Endothelial cell of umbilical vein (primary cell): Measurements from ENCODE around the gene GRIK1. TPM values are rescaled to one million over a fixed set of nuclear protein-coding genes. Genes with fewer than 3 reads are reported as not detected.

ENCODE experiments used
- BruUV-seq: library from RNA; stranded (reverse); fragments of 400-500 nt; replicated peaks from 2 replicates; lab custom pipeline; 2021; lab: Mats Ljungman, UMichigan
- CTCF ChIA-PET: fragments of 300-600, 350-600 bp; sonication (Branson Sonifier 250); formaldehyde crosslinking; loops from one replicate; lab custom pipeline; 2021; ENCODE audit warnings: antibody characterized with exemption, inconsistent platforms; lab: Charles Lee
- POLR2A ChIA-PET: fragments of 300-600, 350-600 bp; sonication (Branson Sonifier 250); formaldehyde crosslinking; loops from one replicate; lab custom pipeline; 2021; ENCODE audit warnings: antibody characterized with exemption, inconsistent platforms; lab: Charles Lee
- DNase-seq: peaks from one replicate; pipeline ENCODE4 v3.0.0-alpha.2; 2011; ENCODE audit warnings: low read depth, low spot score
- FAIRE-seq: peaks from 2 replicates; lab custom pipeline; 2011; peaks lifted over from hg19 to GRCh38; lab: Jason Lieb, UNC
- H2AFZ ChIP-seq: 2 replicates; pipeline ENCODE4 v1.6.0; 2012; ENCODE audit warnings: low read depth, low read length, control low read depth, inconsistent platforms
- H3K27ac ChIP-seq: 2 replicates; pipeline ENCODE4 v1.5.1; 2011; ENCODE audit warnings: low read depth, mild to moderate bottlenecking, control low read depth, low read length, moderate library complexity; ENCODE audit not compliant: insufficient read depth
- H3K27me3 ChIP-seq, 2 experiments: 2 replicates each; pipeline versions ENCODE4 v1.6.0 to v1.6.1; 2011; ENCODE audit warnings: low read length in 2 of 2, mixed read lengths in 1 of 2; ENCODE audit not compliant: control insufficient read depth in 2 of 2, insufficient read depth in 2 of 2
- H3K36me3 ChIP-seq, 2 experiments: 2 replicates in 1 of 2; 3 replicates in 1 of 2; pipeline ENCODE4 v1.5.1; 2011; ENCODE audit warnings: low read length in 2 of 2, mild to moderate bottlenecking in 1 of 2, moderate library complexity in 1 of 2; ENCODE audit not compliant: control insufficient read depth in 2 of 2, insufficient read depth in 2 of 2; ENCODE audit errors: extremely low read depth in 1 of 2
- H3K4me1 ChIP-seq: 3 replicates; pipeline ENCODE4 v1.5.1; 2011; ENCODE audit warnings: mild to moderate bottlenecking, low read length; ENCODE audit not compliant: control insufficient read depth, insufficient read depth; ENCODE audit errors: extremely low read depth
- H3K4me2 ChIP-seq: 2 replicates; pipeline ENCODE4 v1.6.1; 2011; ENCODE audit warnings: low read length, control low read depth, mixed read lengths; ENCODE audit not compliant: insufficient read depth
- H3K4me3 ChIP-seq, 3 experiments: fragments of 200-600 bp in 1 of 3; sonication (generic), shearing (Covaris generic) in 1 of 3; replicated peaks in 1 of 3; 2 replicates each; pipeline ENCODE4 v1.5.1; 2011 to 2016; ENCODE audit warnings: control low read depth in 3 of 3, low read length in 3 of 3, mild to moderate bottlenecking in 2 of 3, inconsistent platforms in 1 of 3, low read depth in 1 of 3, moderate library complexity in 1 of 3; ENCODE audit not compliant: insufficient read depth in 1 of 3
- H3K79me2 ChIP-seq: 2 replicates; pipeline ENCODE4 v1.6.0; 2012; ENCODE audit warnings: low read length, inconsistent platforms; ENCODE audit not compliant: control insufficient read depth, insufficient read depth
- H3K9ac ChIP-seq: replicated peaks from 2 replicates; pipeline ENCODE3; 2011; ENCODE audit warnings: low read length, control low read depth; ENCODE audit not compliant: insufficient read depth; ENCODE audit errors: extremely low read depth
- H3K9me1 ChIP-seq: replicated peaks from 3 replicates; pipeline ENCODE4 v1.6.0; 2011; ENCODE audit warnings: mild to moderate bottlenecking, low read length; ENCODE audit not compliant: control insufficient read depth, insufficient read depth; ENCODE audit errors: extremely low read depth
- H3K9me3 ChIP-seq: replicated peaks from 2 replicates; pipeline ENCODE4 v1.5.1; 2012; ENCODE audit warnings: low read length, inconsistent platforms; ENCODE audit not compliant: control insufficient read depth, insufficient read depth
- H4K20me1 ChIP-seq: replicated peaks from 2 replicates; pipeline ENCODE3; 2011; ENCODE audit warnings: mild to moderate bottlenecking, low read length; ENCODE audit not compliant: control insufficient read depth, insufficient read depth; ENCODE audit errors: extremely low read depth
- EZH2 ChIP-seq: IDR thresholded peaks from 2 replicates; pipeline ENCODE4 v1.6.1; 2012; ENCODE audit warnings: borderline replicate concordance, low read depth, mild to moderate bottlenecking, moderate library complexity, low read length, inconsistent platforms; ENCODE audit not compliant: severe bottlenecking
- FOS ChIP-seq: IDR thresholded peaks from 2 replicates; pipeline ENCODE4 v1.6.1; 2011; ENCODE audit warnings: mild to moderate bottlenecking, low read length, moderate library complexity, borderline replicate concordance; ENCODE audit not compliant: insufficient read depth
- GATA2 ChIP-seq: IDR thresholded peaks from 2 replicates; pipeline ENCODE4 v1.7.0; 2011; ENCODE audit warnings: low read depth, mild to moderate bottlenecking, moderate library complexity, mixed read lengths, low read length; ENCODE audit not compliant: insufficient read length, insufficient read depth
- JUN ChIP-seq: IDR thresholded peaks from 2 replicates; pipeline ENCODE4 v1.6.1; 2011; ENCODE audit warnings: borderline replicate concordance, low read depth; ENCODE audit not compliant: insufficient read length, insufficient read depth
- MYC ChIP-seq: IDR thresholded peaks from one replicate; pipeline ENCODE4 v1.6.1; 2011; ENCODE audit warnings: mild to moderate bottlenecking, low read depth, low read length
- POLR2A ChIP-seq: IDR thresholded peaks from 2 replicates; pipeline ENCODE4 v1.6.1; 2012; ENCODE audit warnings: low read depth, mild to moderate bottlenecking, control low read depth, low read length
- POLR2AphosphoS5 ChIP-seq: IDR thresholded peaks from 2 replicates; pipeline ENCODE4 v1.6.1; 2012; ENCODE audit warnings: low read depth, mild to moderate bottlenecking, control low read depth, low read length, moderate library complexity; ENCODE audit not compliant: insufficient read depth
- dilution Hi-C: fragments of 300-500 bp; cut with MboI; formaldehyde crosslinking; loops from one replicate; pipeline ENCODE4 v1.15.0; 2019; ENCODE audit warnings: low sequenced_read_pairs; ENCODE audit not compliant: extremely low pct_ligation_motif_present
- intact Hi-C: fragments of 100-400 bp; cut with micrococcal nuclease; formaldehyde crosslinking; loops from one replicate; pipeline ENCODE4 v1.10.0; 2022
- polyA plus RNA-seq, 4 experiments: library from polyadenylated mRNA; depleted of rRNA in 3 of 4; stranded (reverse) in 3 of 4; unstranded in 1 of 4; fragments of >200 nt; gene quantifications; 2 replicates each; pipeline versions ENCODE4 v1.2.1 to v1.2.3, GENCODE V29; 2011 to 2012; ENCODE audit warnings: missing spikeins in 1 of 4
- total RNA-seq: library from RNA; stranded (reverse); gene quantifications from 2 replicates; pipeline ENCODE4 v1.2.3, GENCODE V29; 2021
- TF ChIP-seq, protein P1 (sequence below): IDR thresholded peaks from 2 replicates; pipeline ENCODE4 v1.6.1; 2011; ENCODE audit not compliant: insufficient read depth, insufficient read length
- TF ChIP-seq, protein P2 (sequence below), 2 donors: IDR thresholded peaks; 1 replicate in 1 of 2; 2 replicates in 1 of 2; pipeline ENCODE4 v1.5.1; 2011; ENCODE audit warnings: low read length in 2 of 2, mild to moderate bottlenecking in 2 of 2, moderate library complexity in 2 of 2, control low read depth in 1 of 2, inconsistent platforms in 1 of 2, low read depth in 1 of 2; ENCODE audit not compliant: insufficient read depth in 1 of 2; ENCODE audit errors: extremely low read depth in 1 of 2

GRIK1 gene
- total and polyA plus RNA-seq, 2 donors (not counting 3 experiments of a cell fraction or from before 2014, with no cell fraction given), result not detected

DNA sequence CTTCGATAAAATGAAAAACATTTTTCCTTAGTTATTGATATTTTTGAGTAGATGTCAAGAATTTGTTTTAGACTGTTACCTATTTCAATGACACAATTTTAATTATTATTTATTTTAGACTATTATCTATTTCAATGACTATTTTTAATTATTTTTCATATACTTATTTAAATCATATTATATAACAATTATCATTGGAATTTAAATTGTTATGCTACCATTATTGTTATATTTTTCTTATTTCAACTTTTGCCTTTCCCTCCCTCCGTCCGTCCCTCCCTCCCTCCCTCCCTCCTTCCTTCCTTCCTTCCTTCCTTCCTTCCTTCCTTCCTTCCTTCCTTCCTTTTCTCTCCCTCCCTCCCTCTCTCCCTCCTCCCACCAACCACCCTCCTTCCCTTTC, 229.3 kb downstream of the GRIK1 start:
- no TSS peak for BruUV-seq
- Histone ChIP-seq H2AFZ (no peak overlapping the region), H3K27ac (no peak overlapping the region), H3K9me3 (no peaks in the 10 kb centered on the region), H3K36me3 (no peaks in the 10 kb centered on the region), H3K9me1 (no peaks in the 10 kb centered on the region), H4K20me1 (no peaks in the 10 kb centered on the region), H3K79me2 (no peaks in the 10 kb centered on the region), H3K4me3 (no peak overlapping the region), H3K9ac (no peak overlapping the region), H3K27me3 (no peaks in the 10 kb centered on the region), H3K4me1 (no peaks in the 10 kb centered on the region), H3K4me2 (no peak overlapping the region)
- intact Hi-C loops (no loop called here), dilution Hi-C loops (no loop called here)
- POLR2A ChIA-PET, result no interaction called here
- CTCF ChIA-PET, result interaction anchor here (0.7 to 1.2 kb wide), 2 partner anchors 15 to 19 kb away, joined by 3 read pairs; no protein-coding TSS in a partner anchor
- FAIRE-seq (no peak), DNase-seq (no peak)
- TF ChIP-seq, protein P1, sequence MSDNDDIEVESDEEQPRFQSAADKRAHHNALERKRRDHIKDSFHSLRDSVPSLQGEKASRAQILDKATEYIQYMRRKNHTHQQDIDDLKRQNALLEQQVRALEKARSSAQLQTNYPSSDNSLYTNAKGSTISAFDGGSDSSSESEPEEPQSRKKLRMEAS, result no peak
- TF ChIP-seq, protein P2, sequence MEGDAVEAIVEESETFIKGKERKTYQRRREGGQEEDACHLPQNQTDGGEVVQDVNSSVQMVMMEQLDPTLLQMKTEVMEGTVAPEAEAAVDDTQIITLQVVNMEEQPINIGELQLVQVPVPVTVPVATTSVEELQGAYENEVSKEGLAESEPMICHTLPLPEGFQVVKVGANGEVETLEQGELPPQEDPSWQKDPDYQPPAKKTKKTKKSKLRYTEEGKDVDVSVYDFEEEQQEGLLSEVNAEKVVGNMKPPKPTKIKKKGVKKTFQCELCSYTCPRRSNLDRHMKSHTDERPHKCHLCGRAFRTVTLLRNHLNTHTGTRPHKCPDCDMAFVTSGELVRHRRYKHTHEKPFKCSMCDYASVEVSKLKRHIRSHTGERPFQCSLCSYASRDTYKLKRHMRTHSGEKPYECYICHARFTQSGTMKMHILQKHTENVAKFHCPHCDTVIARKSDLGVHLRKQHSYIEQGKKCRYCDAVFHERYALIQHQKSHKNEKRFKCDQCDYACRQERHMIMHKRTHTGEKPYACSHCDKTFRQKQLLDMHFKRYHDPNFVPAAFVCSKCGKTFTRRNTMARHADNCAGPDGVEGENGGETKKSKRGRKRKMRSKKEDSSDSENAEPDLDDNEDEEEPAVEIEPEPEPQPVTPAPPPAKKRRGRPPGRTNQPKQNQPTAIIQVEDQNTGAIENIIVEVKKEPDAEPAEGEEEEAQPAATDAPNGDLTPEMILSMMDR (IDR thresholded peaks at IDR 0.05; ENCODE audit: extremely low read depth in 1 of 2, insufficient read depth in 1 of 2, low read depth in 1 of 2, low read length in 2 of 2), result no peak
- TF ChIP-seq POLR2AphosphoS5 (no peak), EZH2 (no peak), FOS (no peak), MYC (no peak), JUN (no peak), POLR2A (no peak), GATA2 (no peak)
